Heart left ventricle (tissue), 16 donors: ENCODE results near the gene MAPK8IP3. TPM values are rescaled to one million over a fixed set of nuclear protein-coding genes. Genes with fewer than 3 reads are reported as not detected.

Experiments
- ATAC-seq, 4 donors: fragments of 200-7000 bp; cut with Tn5 transposase; one replicate each; pipeline ENCODE4 v1.9.1; 2020 to 2022; ENCODE audit warnings: moderate library complexity in 4 of 4, mild to moderate bottlenecking in 3 of 4, moderate number of reproducible peaks in 1 of 4
- DNase-seq, 5 donors: peaks; one replicate each; pipeline ENCODE4 v3.0.0-alpha.2; 2020
- H3K27ac ChIP-seq, 12 donors: fragments of 200-600 bp; sonication (generic) in 4 of 12; one replicate each; pipeline versions ENCODE4 v1.5.0 to v1.8.0; 2016 to 2022; ENCODE audit warnings: mild to moderate bottlenecking in 2 of 12
- H3K27me3 ChIP-seq, 9 donors: fragments of 200-600 bp; sonication (generic) in 2 of 9; one replicate each; pipeline versions ENCODE4 v1.5.1 to v1.8.0; 2016 to 2022; ENCODE audit warnings: mild to moderate bottlenecking in 3 of 9
- H3K36me3 ChIP-seq, 9 donors: fragments of 200-600 bp; sonication (generic) in 2 of 9; one replicate each; pipeline versions ENCODE4 v1.5.0 to v1.8.0; 2018 to 2022; ENCODE audit warnings: mild to moderate bottlenecking in 2 of 9
- H3K4me1 ChIP-seq, 12 donors: fragments of 200-600 bp; sonication (generic) in 4 of 12; one replicate each; pipeline versions ENCODE4 v1.5.0 to v1.8.0; 2016 to 2022; ENCODE audit warnings: mild to moderate bottlenecking in 3 of 12
- H3K4me3 ChIP-seq, 12 donors: fragments of 200-600 bp; sonication (generic) in 4 of 12; one replicate each; pipeline versions ENCODE4 v1.5.0 to v1.8.0; 2017 to 2022; ENCODE audit warnings: mild to moderate bottlenecking in 9 of 12, moderate library complexity in 4 of 12
- H3K9me3 ChIP-seq, 12 donors: fragments of 200-600 bp; sonication (generic) in 4 of 12; one replicate each; pipeline versions ENCODE4 v1.5.0 to v1.8.0; 2016 to 2022; ENCODE audit warnings: mild to moderate bottlenecking in 1 of 12
- CTCF ChIP-seq, 12 donors: fragments of 200-600 bp; sonication (generic) in 4 of 12; IDR thresholded peaks; one replicate each; pipeline versions ENCODE4 v1.5.0 to v1.8.0; 2018 to 2022; ENCODE audit warnings: antibody characterized with exemption in 12 of 12, mild to moderate bottlenecking in 5 of 12
- POLR2A ChIP-seq, 2 donors: fragments of 450-650 bp; IDR thresholded peaks; one replicate each; pipeline ENCODE4 v1.6.1; 2017; ENCODE audit warnings: antibody characterized with exemption in 2 of 2, mild to moderate bottlenecking in 2 of 2, moderate library complexity in 2 of 2
- WGBS, 4 donors: extraction: QIAGEN DNeasy Blood & Tissue Kit in 2 of 4; methylation state at CpG; one replicate each; pipeline versions ENCODE4 v1.1.5 to v1.1.7; 2013 to 2018; 5-methylcytosine and 5-hydroxymethylcytosine counted together
- intact Hi-C, 10 donors: fragments of 100-400 bp; cut with DNase I; formaldehyde crosslinking; loops; one replicate each; pipeline versions ENCODE4 v1.11.1 to v1.14.2; 2022
- polyA plus RNA-seq, 2 donors: library from polyadenylated mRNA; stranded (reverse); fragments of 200-250 nt; gene quantifications; one replicate each; pipeline ENCODE4 v1.2.3, GENCODE V29; 2013
- total RNA-seq, 9 donors: library from RNA; depleted of rRNA in 2 of 9; stranded (reverse); fragments of >200 nt in 2 of 9; fragmentation: NEBNext Ultra II Directional in 3 of 9; extraction: Animal tissue kit (Norgen Biotek cat#: 25700) in 3 of 9; gene quantifications; one replicate each; pipeline versions ENCODE4 v1.1.0 to v1.2.4, GENCODE V29; 2016 to 2023
- donor health status: ischemic (EF 13 %, LVEDD 7.1; RV severe dilation, severe dysfunction).
- donor health status: healthy with polysubstance abuse.
- donor health status: DM: no; HTN: yes; CAD: no.
- donor health status: DM: no; HTN: no; CAD: no.
- donor health status: ischemic (EF 25% LVEDD 6.9; RV normal size, moderate dysfunction).
- donor health status: ischemic (EF 25% LVEDD 5.7; RV mildly dilated, moderate dysfunction).
- donor health status: healthy.
- donor health status: DM: yes; HTN: yes; CAD: no.
- donor health status: ischemic (EF 35%, LVEDD 5.7; RV mildly dilated, moderate dysfunction).
- donor health status: nonischemic (EF 11% LVEDD 7.7; RV severe dilation, severe dysfunction).
- donor health status: DM: yes; HTN: yes; CAD: no.
- donor health status: PGD.
- donor health status: ischemic (EF 29% LVEDD 5.4; RV normal size, mild dysfunction).
- donor health status: nonischemic (EF 23%, LVEDD 6.1; RV moderate dilation, normal function).

Gene MAPK8IP3
- total and polyA plus RNA-seq, 11 donors = 29.5 to 71.3 (median 63.1) TPM

- DNase-seq = no peak
- Histone ChIP-seq H3K4me3 (no peak overlapping the region), H3K27me3 (no peaks in the 10 kb centered on the region), H3K9me3 (no peaks in the 10 kb centered on the region), H3K36me3 (peaks cover 0 to 31% (median 22%) of the 10 kb centered on the region in 9 donors), H3K27ac (no peak overlapping the region), H3K4me1 (peaks cover 0 to 16% (median 9%) of the 10 kb centered on the region in 12 donors)
- TF ChIP-seq CTCF (IDR thresholded peaks at IDR 0.05) = no peak
- no peak for TF ChIP-seq POLR2A (IDR thresholded peaks at IDR 0.05)
- ATAC-seq = no peak
- WGBS, 4 donors = 95 to 98% (median 95%) methylated on average over 14 of the region's 14 CpGs
- intact Hi-C loops = no loop called here
Measured at GRCh38 chr16:1680361-1680760, 25.6 kb upstream of the MAPK8IP3 start.

- H3K4me1 ChIP-seq = peaks cover 0 to 16% (median 9%) of the 10 kb centered on the region in 12 donors
- intact Hi-C loops = no loop called here
- DNase-seq = no peak
Measured at GRCh38 chr16:1681032-1681431, 25.0 kb upstream of the MAPK8IP3 start.

GRCh38 chr16:1687427-1688316 is 18.3 kb upstream of the MAPK8IP3 start:
- intact Hi-C loops = no loop called here
- WGBS, 4 donors = 87 to 89% (median 88%) methylated on average over 17 of the region's 17 CpGs

More at GRCh38 chr16:1681032-1681431, 25.0 kb upstream of the MAPK8IP3 start:
- H3K9me3 ChIP-seq = no peaks in the 10 kb centered on the region
- no peak overlapping the region for H3K4me3 ChIP-seq
- peaks cover 0 to 31% (median 22%) of the 10 kb centered on the region in 9 donors for H3K36me3 ChIP-seq
- no peak for TF ChIP-seq POLR2A (IDR thresholded peaks at IDR 0.05)
- no peak for TF ChIP-seq CTCF (IDR thresholded peaks at IDR 0.05)
- H3K27me3 ChIP-seq = no peaks in the 10 kb centered on the region
- no peak for ATAC-seq
- 94 to 95% (median 94%) methylated on average over 9 to 10 of the region's 10 CpGs for WGBS, 4 donors
- H3K27ac ChIP-seq = no peak overlapping the region

More at GRCh38 chr16:1687427-1688316, 18.3 kb upstream of the MAPK8IP3 start:
- Histone ChIP-seq H3K4me1 (peaks cover 0 to 31% (median 0%) of the 10 kb centered on the region in 12 donors), H3K27me3 (no peaks in the 10 kb centered on the region), H3K4me3 (no peak overlapping the region), H3K9me3 (no peaks in the 10 kb centered on the region), H3K36me3 (peaks cover 0 to 86% (median 66%) of the 10 kb centered on the region in 9 donors), H3K27ac (no peak overlapping the region)
- no peak for TF ChIP-seq CTCF (IDR thresholded peaks at IDR 0.05)
- no peak for DNase-seq
- peak in 1 of 4 donors; percentile 43 for ATAC-seq
